Measurements from ENCODE around the gene EPDR1. TPM values are rescaled to one million over a fixed set of nuclear protein-coding genes. Genes with fewer than 3 reads are reported as not detected.

Gene EPDR1
- total and polyA plus RNA-seq, 7 donors: 16.9 to 83.1 (median 51.9) TPM

GRCh38 chr7:37943905-37944736 is 23.7 kb downstream of the EPDR1 start:
- no peak for DNase-seq
- 33 to 50% (median 41%) methylated on average over 8 of the region's 8 CpGs for WGBS, 3 donors

GRCh38 chr7:37944737-37945054 is 24.3 kb downstream of the EPDR1 start:
- intact Hi-C loops (cut with DNase I): no loop called here
- H3K4me3 ChIP-seq: no peak overlapping the region
- ATAC-seq (no peak), DNase-seq (no peak)
- H3K27me3 ChIP-seq (ENCODE audit: insufficient read depth in 3 of 3, low read length in 2 of 3): no peaks in the 10 kb centered on the region
- WGBS, 3 donors: 34 to 68% (median 44%) methylated on average over 2 of the region's 2 CpGs
- peak overlapping the region; percentile 68 for H3K27ac ChIP-seq
- no peaks in the 10 kb centered on the region for H3K36me3 ChIP-seq (ENCODE audit: insufficient read depth in 1 of 2, low read depth in 1 of 2)
- peaks cover 44% of the 10 kb centered on the region for H3K4me1 ChIP-seq
- TF ChIP-seq, protein P1, sequence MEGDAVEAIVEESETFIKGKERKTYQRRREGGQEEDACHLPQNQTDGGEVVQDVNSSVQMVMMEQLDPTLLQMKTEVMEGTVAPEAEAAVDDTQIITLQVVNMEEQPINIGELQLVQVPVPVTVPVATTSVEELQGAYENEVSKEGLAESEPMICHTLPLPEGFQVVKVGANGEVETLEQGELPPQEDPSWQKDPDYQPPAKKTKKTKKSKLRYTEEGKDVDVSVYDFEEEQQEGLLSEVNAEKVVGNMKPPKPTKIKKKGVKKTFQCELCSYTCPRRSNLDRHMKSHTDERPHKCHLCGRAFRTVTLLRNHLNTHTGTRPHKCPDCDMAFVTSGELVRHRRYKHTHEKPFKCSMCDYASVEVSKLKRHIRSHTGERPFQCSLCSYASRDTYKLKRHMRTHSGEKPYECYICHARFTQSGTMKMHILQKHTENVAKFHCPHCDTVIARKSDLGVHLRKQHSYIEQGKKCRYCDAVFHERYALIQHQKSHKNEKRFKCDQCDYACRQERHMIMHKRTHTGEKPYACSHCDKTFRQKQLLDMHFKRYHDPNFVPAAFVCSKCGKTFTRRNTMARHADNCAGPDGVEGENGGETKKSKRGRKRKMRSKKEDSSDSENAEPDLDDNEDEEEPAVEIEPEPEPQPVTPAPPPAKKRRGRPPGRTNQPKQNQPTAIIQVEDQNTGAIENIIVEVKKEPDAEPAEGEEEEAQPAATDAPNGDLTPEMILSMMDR (IDR thresholded peaks at IDR 0.05): no peak
- no peaks in the 10 kb centered on the region for H3K9me3 ChIP-seq

More at GRCh38 chr7:37943905-37944736, 23.7 kb downstream of the EPDR1 start:
- Histone ChIP-seq H3K27ac (peak overlapping the region; percentile 68), H3K4me3 (no peak overlapping the region), H3K9me3 (no peaks in the 10 kb centered on the region), H3K27me3 (ENCODE audit: insufficient read depth in 3 of 3, low read length in 2 of 3) (no peaks in the 10 kb centered on the region), H3K4me1 (peaks cover 44% of the 10 kb centered on the region), H3K36me3 (ENCODE audit: insufficient read depth in 1 of 2, low read depth in 1 of 2) (no peaks in the 10 kb centered on the region)
- intact Hi-C loops (cut with DNase I): no loop called here
- TF ChIP-seq, protein P1 (IDR thresholded peaks at IDR 0.05): no peak
- peak in 3 of 4 donors; percentile 29 to 48 (median 43) for ATAC-seq

DNA sequence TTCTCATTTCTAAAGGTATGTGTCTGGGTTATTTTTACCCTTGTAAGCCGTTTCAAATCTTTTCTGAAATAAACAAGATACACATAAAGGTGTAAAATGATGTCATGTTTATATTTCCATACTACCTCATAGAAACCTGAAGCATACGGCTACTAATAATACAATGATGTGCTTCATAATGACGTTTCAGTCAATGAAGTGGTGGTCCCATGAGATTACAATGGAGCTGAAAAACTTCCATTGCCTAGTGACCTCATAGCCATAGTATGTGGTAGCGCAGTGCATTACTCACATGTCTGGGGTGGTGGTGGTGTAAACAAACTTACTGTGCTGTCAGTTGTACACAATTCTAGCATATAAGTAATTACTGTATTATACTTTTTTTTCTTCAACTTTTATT is 24.9 kb downstream of the EPDR1 start:
- peak overlapping the region; percentile 68 for H3K27ac ChIP-seq
- H3K4me1 ChIP-seq: peaks cover 44% of the 10 kb centered on the region
- no peaks in the 10 kb centered on the region for H3K9me3 ChIP-seq
- peaks cover 0 to 3% of the 10 kb centered on the region in 2 donors for H3K36me3 ChIP-seq (ENCODE audit: insufficient read depth in 1 of 2, low read depth in 1 of 2)
- TF ChIP-seq, protein P1 (IDR thresholded peaks at IDR 0.05): no peak
- WGBS, 3 donors: 47 to 65% (median 60%) methylated on average over 4 of the region's 4 CpGs
- ATAC-seq: no peak
- no peak for DNase-seq
- no peaks in the 10 kb centered on the region for H3K27me3 ChIP-seq (ENCODE audit: insufficient read depth in 3 of 3, low read length in 2 of 3)
- H3K4me3 ChIP-seq: no peak overlapping the region
- intact Hi-C loops (cut with DNase I): no loop called here

- DNase-seq (no peak), ATAC-seq (peak; percentile 27 to 54 (median 32))
- no peak overlapping the region for H3K27ac ChIP-seq
- H3K4me1 ChIP-seq: peaks cover 31% of the 10 kb centered on the region
- intact Hi-C loops (cut with DNase I): no loop called here
- H3K9me3 ChIP-seq: no peaks in the 10 kb centered on the region
- 72 to 86% (median 74%) methylated on average over 7 of the region's 7 CpGs for WGBS, 3 donors
- H3K4me3 ChIP-seq: no peak overlapping the region
- no peaks in the 10 kb centered on the region for H3K27me3 ChIP-seq (ENCODE audit: insufficient read depth in 3 of 3, low read length in 2 of 3)
- TF ChIP-seq, protein P1 (IDR thresholded peaks at IDR 0.05): no peak
- peaks cover 0 to 15% of the 10 kb centered on the region in 2 donors for H3K36me3 ChIP-seq (ENCODE audit: insufficient read depth in 1 of 2, low read depth in 1 of 2)
These were observed 26.9 kb downstream of the EPDR1 start for GRCh38 chr7:37947138-37947940.

All from psoas muscle (tissue), 8 donors.